PFSK-1 (cell line): ENCODE results near the gene SIM1.

Experiments used
- FOXP2 ChIP-seq: optimal IDR thresholded peaks from 2 replicates; pipeline ENCODE3; 2011; ENCODE audit warnings: borderline replicate concordance, control low read depth, inconsistent platforms; ENCODE audit not compliant: insufficient read depth; ENCODE audit errors: extremely low read length, extremely low read depth
- POLR2AphosphoS5 ChIP-seq: IDR thresholded peaks from 2 replicates; pipeline ENCODE4 v1.6.1; 2012; ENCODE audit warnings: low read depth, mild to moderate bottlenecking, control low read depth, low read length, moderate library complexity
- REST ChIP-seq, 2 experiments: IDR thresholded peaks; 2 replicates each; pipeline versions ENCODE4 v1.6.1 to v1.8.0; 2011 to 2012; ENCODE audit warnings: low read depth in 2 of 2, low read length in 2 of 2, control low read depth in 1 of 2, inconsistent platforms in 1 of 2, mild to moderate bottlenecking in 1 of 2, moderate library complexity in 1 of 2; ENCODE audit not compliant: insufficient read depth in 1 of 2
- SIN3A ChIP-seq: IDR thresholded peaks from 2 replicates; pipeline ENCODE4 v1.6.1; 2012; ENCODE audit warnings: mild to moderate bottlenecking, low read length, moderate library complexity, borderline replicate concordance; ENCODE audit not compliant: insufficient read depth
- TAF1 ChIP-seq: IDR thresholded peaks from 2 replicates; pipeline ENCODE4 v1.6.1; 2012; ENCODE audit warnings: low read length, control low read depth, borderline replicate concordance; ENCODE audit not compliant: insufficient read depth

SIM1 gene

GRCh38 chr6:100479179-100480035 lies 14.7 kb upstream of the SIM1 start:
- TF ChIP-seq SIN3A (no peak), POLR2AphosphoS5 (no peak), REST (IDR thresholded peaks at IDR 0.05; ENCODE audit: insufficient read depth in 1 of 2, low read depth in 2 of 2, low read length in 2 of 2) (no peak), FOXP2 (no peak), TAF1 (no peak)

- no peak for TF ChIP-seq REST (IDR thresholded peaks at IDR 0.05; ENCODE audit: insufficient read depth in 1 of 2, low read depth in 2 of 2, low read length in 2 of 2)
- TF ChIP-seq POLR2AphosphoS5: no peak
- TF ChIP-seq TAF1: no peak
- no peak for TF ChIP-seq FOXP2
- no peak for TF ChIP-seq SIN3A
Measured at GRCh38 chr6:100475554-100476320, 11.0 kb upstream of the SIM1 start.

- TF ChIP-seq TAF1 (no peak), FOXP2 (no peak), SIN3A (no peak), POLR2AphosphoS5 (no peak), REST (IDR thresholded peaks at IDR 0.05; ENCODE audit: insufficient read depth in 1 of 2, low read depth in 2 of 2, low read length in 2 of 2) (no peak)
Measured at GRCh38 chr6:100473182-100473581, 8.5 kb upstream of the SIM1 start.

GRCh38 chr6:100472674-100473073 lies 8.0 kb upstream of the SIM1 start:
- TF ChIP-seq FOXP2 (no peak), POLR2AphosphoS5 (no peak), SIN3A (no peak), REST (IDR thresholded peaks at IDR 0.05; ENCODE audit: insufficient read depth in 1 of 2, low read depth in 2 of 2, low read length in 2 of 2) (no peak), TAF1 (no peak)
